ENCODE results near the gene LAMA2. TPM values are rescaled to one million over a fixed set of nuclear protein-coding genes. Genes with fewer than 3 reads are reported as not detected.

Gene LAMA2
- total RNA-seq, 1 experiment from 2014 or later = 0.28 TPM

GRCh38 chr6:129138739-129139405 is 255.9 kb downstream of the LAMA2 start:
- ChIA-PET CTCF (no interaction called here), POLR2A (no interaction called here)
- TF ChIP-seq POLR2AphosphoS5 (IDR thresholded peaks at IDR 0.05; ENCODE audit: low read depth, low read length) (no peak), REST (IDR thresholded peaks at IDR 0.05; ENCODE audit: insufficient read depth in 1 of 2, low read depth in 2 of 2, low read length in 1 of 2) (no peak), CTCF (IDR thresholded peaks at IDR 0.05) (no peak), SIN3A (IDR thresholded peaks at IDR 0.05; ENCODE audit: borderline replicate concordance, insufficient read depth, low read depth, low read length) (no peak), TCF7L2 (IDR thresholded peaks at IDR 0.05; ENCODE audit: low read depth, low read length) (no peak)

GRCh38 chr6:129140526-129140925 is 257.6 kb downstream of the LAMA2 start:
- no peak overlapping the region for H3K27ac ChIP-seq (ENCODE audit: low read length)
- no peak for DNase-seq (ENCODE audit: low read depth, low spot score)
- BruUV-seq (replicated peaks) = no TSS peak
- no peak overlapping the region for H3K4me3 ChIP-seq (ENCODE audit: low read depth in 2 of 2, low read length in 2 of 2)
- ChIA-PET POLR2A (no interaction called here), CTCF (no interaction called here)
- TF ChIP-seq POLR2AphosphoS5 (IDR thresholded peaks at IDR 0.05; ENCODE audit: low read depth, low read length) = no peak
- TF ChIP-seq TCF7L2 (IDR thresholded peaks at IDR 0.05; ENCODE audit: low read depth, low read length) = no peak
- TF ChIP-seq SIN3A (IDR thresholded peaks at IDR 0.05; ENCODE audit: borderline replicate concordance, insufficient read depth, low read depth, low read length) = no peak
- no peak for TF ChIP-seq REST (IDR thresholded peaks at IDR 0.05; ENCODE audit: insufficient read depth in 1 of 2, low read depth in 2 of 2, low read length in 1 of 2)
- no peaks in the 10 kb centered on the region for H3K9me3 ChIP-seq (ENCODE audit: control insufficient read depth, insufficient read depth, low read depth, low read length)
- H3K36me3 ChIP-seq (ENCODE audit: control insufficient read depth, insufficient read depth, low read length) = no peaks in the 10 kb centered on the region
- ATAC-seq = no peak
- no peaks in the 10 kb centered on the region for H3K4me1 ChIP-seq (ENCODE audit: control insufficient read depth, insufficient read depth, low read length)
- H3K27me3 ChIP-seq (ENCODE audit: control insufficient read depth, insufficient read depth, low read length) = no peaks in the 10 kb centered on the region
- intact Hi-C loops (cut with micrococcal nuclease; ENCODE audit: unreplicated experiment) (no loop called here), in situ Hi-C loops (cut with HindIII; ENCODE audit: low pct_unique_long_range_greater_than_20kb, low sequenced_read_pairs) (no loop called here)

More at GRCh38 chr6:129138739-129139405, 255.9 kb downstream of the LAMA2 start:
- Histone ChIP-seq H3K9me3 (ENCODE audit: control insufficient read depth, insufficient read depth, low read depth, low read length) (no peaks in the 10 kb centered on the region), H3K4me1 (ENCODE audit: control insufficient read depth, insufficient read depth, low read length) (no peaks in the 10 kb centered on the region), H3K27me3 (ENCODE audit: control insufficient read depth, insufficient read depth, low read length) (no peaks in the 10 kb centered on the region), H3K36me3 (ENCODE audit: control insufficient read depth, insufficient read depth, low read length) (no peaks in the 10 kb centered on the region), H3K27ac (ENCODE audit: low read length) (no peak overlapping the region), H3K4me3 (ENCODE audit: low read depth in 2 of 2, low read length in 2 of 2) (no peak overlapping the region)
- in situ Hi-C loops (cut with HindIII; ENCODE audit: low pct_unique_long_range_greater_than_20kb, low sequenced_read_pairs) = no loop called here
- intact Hi-C loops (cut with micrococcal nuclease; ENCODE audit: unreplicated experiment) = no loop called here
- no peak for ATAC-seq
- no TSS peak for BruUV-seq (replicated peaks)
- no peak for DNase-seq (ENCODE audit: low read depth, low spot score)
